Left hindlimb (tissue), 1 donor: ENCODE data around the gene PSTPIP1.
"Not testable (repeated sequence)": the region's sequence is repeated elsewhere in the genome, so short reads cannot be mapped to it uniquely, and the experiment has no call there.

Experiments used
- DNase-seq: peaks from one replicate; pipeline ENCODE4 v3.0.0-alpha.2; 2018

PSTPIP1 gene

GRCh38 chr15:76994971-76995945, at the start of gene PSTPIP1:
PSTPIP1 (plus strand) TSS chr15:76995126; CDS start chr15:76995574, 448 bp downstream.
- peak; percentile 83 for DNase-seq

GRCh38 chr15:76945494-76946093, 49.3 kb upstream of the PSTPIP1 start:
- DNase-seq = no peak

- DNase-seq = no peak
Measured at GRCh38 chr15:76947454-76947853, 47.5 kb upstream of the PSTPIP1 start.

GRCh38 chr15:76951220-76951619, 43.7 kb upstream of the PSTPIP1 start:
- no peak for DNase-seq

GRCh38 chr15:76953913-76954312, 41.0 kb upstream of the PSTPIP1 start:
- no peak for DNase-seq

- DNase-seq = no peak
Measured at GRCh38 chr15:76954744-76955143, 40.2 kb upstream of the PSTPIP1 start.

GRCh38 chr15:76961268-76962011, 33.5 kb upstream of the PSTPIP1 start:
- DNase-seq = no peak

GRCh38 chr15:76962337-76963013, 32.5 kb upstream of the PSTPIP1 start:
- no peak for DNase-seq

GRCh38 chr15:76963596-76963995, 31.3 kb upstream of the PSTPIP1 start:
- no peak for DNase-seq

- no peak for DNase-seq
Measured at GRCh38 chr15:76964157-76964556, 30.8 kb upstream of the PSTPIP1 start.

GRCh38 chr15:76966051-76966450, 28.9 kb upstream of the PSTPIP1 start:
- not testable (repeated sequence) for DNase-seq

GRCh38 chr15:76967067-76967466, 27.9 kb upstream of the PSTPIP1 start:
- no peak for DNase-seq

- no peak for DNase-seq
Measured at GRCh38 chr15:76968306-76968705, 26.6 kb upstream of the PSTPIP1 start.

GRCh38 chr15:76972389-76973361, 22.3 kb upstream of the PSTPIP1 start:
- DNase-seq = no peak

- no peak for DNase-seq
Measured at GRCh38 chr15:76973362-76973743, 21.6 kb upstream of the PSTPIP1 start.

GRCh38 chr15:76973906-76974305, 21.0 kb upstream of the PSTPIP1 start:
- DNase-seq = no peak

- no peak for DNase-seq
Measured at GRCh38 chr15:76974456-76975036, 20.4 kb upstream of the PSTPIP1 start.

- no peak for DNase-seq
Measured at GRCh38 chr15:76976141-76976540, 18.8 kb upstream of the PSTPIP1 start.

- no peak for DNase-seq
Measured at GRCh38 chr15:76976572-76977270, 18.2 kb upstream of the PSTPIP1 start.

GRCh38 chr15:76978522-76979330, 16.2 kb upstream of the PSTPIP1 start:
- no peak for DNase-seq
